Measurements from ENCODE around the gene IDI2. TPM values are rescaled to one million over a fixed set of nuclear protein-coding genes. Genes with fewer than 3 reads are reported as not detected.
A peak's percentile ranks its signal among the peaks of the same experiment; 100 is the strongest.

The IDI2 gene
- total RNA-seq, 1 donor from 2014 or later = not detected

DNA sequence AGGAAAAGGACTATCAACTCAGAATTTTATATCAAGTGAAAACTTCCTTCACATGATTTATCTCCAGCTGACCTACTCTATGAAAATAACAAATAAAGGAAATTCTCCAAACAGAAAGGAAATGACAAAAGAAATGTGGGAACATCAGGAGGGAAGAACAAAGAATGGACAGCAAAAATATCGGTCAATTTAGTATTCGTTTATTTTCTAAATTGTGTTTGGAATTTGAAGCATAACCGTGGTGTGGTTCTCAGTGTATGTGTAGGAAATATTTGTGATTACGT is 39.2 kb upstream of the IDI2 start:
- Mint-ChIP-seq H3K9me3 (no peaks in the 10 kb centered on the region), H3K36me3 (peaks cover 9% of the 10 kb centered on the region), H3K27ac (no peak overlapping the region), H3K27me3 (no peaks in the 10 kb centered on the region), H3K4me3 (no peak overlapping the region), H3K4me1 (ENCODE audit: unreplicated experiment) (peaks cover 12% of the 10 kb centered on the region)
- DNase-seq (ENCODE audit: extremely low spot score, unreplicated experiment) = no peak
- TF ChIP-seq, protein P1, sequence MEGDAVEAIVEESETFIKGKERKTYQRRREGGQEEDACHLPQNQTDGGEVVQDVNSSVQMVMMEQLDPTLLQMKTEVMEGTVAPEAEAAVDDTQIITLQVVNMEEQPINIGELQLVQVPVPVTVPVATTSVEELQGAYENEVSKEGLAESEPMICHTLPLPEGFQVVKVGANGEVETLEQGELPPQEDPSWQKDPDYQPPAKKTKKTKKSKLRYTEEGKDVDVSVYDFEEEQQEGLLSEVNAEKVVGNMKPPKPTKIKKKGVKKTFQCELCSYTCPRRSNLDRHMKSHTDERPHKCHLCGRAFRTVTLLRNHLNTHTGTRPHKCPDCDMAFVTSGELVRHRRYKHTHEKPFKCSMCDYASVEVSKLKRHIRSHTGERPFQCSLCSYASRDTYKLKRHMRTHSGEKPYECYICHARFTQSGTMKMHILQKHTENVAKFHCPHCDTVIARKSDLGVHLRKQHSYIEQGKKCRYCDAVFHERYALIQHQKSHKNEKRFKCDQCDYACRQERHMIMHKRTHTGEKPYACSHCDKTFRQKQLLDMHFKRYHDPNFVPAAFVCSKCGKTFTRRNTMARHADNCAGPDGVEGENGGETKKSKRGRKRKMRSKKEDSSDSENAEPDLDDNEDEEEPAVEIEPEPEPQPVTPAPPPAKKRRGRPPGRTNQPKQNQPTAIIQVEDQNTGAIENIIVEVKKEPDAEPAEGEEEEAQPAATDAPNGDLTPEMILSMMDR (conservative IDR thresholded peaks at IDR 0.05) = no peak

DNA sequence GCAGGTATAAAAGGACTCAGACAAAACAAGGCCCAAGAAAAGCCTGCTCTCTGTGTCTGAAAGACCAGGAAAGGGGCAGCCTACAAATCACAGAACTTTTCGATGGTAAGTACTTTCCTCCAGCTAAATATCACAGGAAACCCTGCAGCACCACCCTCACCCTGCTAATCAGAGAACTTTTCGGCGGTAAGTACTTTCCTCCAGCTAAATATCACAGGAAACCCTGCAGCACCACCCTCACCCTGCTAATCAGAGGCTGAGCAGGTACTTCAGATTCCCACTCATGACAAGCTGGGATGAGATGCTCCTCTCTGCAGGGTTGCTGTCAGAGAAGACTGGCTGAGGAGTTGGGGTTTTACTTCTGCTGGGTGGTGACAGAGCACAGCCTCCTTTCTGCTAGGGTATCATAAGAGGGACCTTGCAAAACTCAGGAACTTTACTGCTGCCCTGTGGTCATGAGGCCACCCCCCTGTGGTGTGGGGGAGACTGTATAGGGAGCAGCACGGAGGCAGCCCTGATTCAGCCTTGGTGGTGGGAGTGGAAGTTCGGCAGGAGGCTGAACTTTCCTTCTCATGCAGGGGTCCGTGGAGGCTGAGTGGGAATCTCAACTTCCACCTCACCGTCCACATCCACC is 37.7 kb upstream of the IDI2 start:
- no peak for DNase-seq (ENCODE audit: extremely low spot score, unreplicated experiment)
- Mint-ChIP-seq H3K27ac (no peak overlapping the region), H3K4me3 (no peak overlapping the region), H3K4me1 (ENCODE audit: unreplicated experiment) (peaks cover 13% of the 10 kb centered on the region), H3K27me3 (no peaks in the 10 kb centered on the region), H3K9me3 (no peaks in the 10 kb centered on the region), H3K36me3 (peaks cover 9% of the 10 kb centered on the region)
- TF ChIP-seq, protein P1 (conservative IDR thresholded peaks at IDR 0.05) = no peak

DNA sequence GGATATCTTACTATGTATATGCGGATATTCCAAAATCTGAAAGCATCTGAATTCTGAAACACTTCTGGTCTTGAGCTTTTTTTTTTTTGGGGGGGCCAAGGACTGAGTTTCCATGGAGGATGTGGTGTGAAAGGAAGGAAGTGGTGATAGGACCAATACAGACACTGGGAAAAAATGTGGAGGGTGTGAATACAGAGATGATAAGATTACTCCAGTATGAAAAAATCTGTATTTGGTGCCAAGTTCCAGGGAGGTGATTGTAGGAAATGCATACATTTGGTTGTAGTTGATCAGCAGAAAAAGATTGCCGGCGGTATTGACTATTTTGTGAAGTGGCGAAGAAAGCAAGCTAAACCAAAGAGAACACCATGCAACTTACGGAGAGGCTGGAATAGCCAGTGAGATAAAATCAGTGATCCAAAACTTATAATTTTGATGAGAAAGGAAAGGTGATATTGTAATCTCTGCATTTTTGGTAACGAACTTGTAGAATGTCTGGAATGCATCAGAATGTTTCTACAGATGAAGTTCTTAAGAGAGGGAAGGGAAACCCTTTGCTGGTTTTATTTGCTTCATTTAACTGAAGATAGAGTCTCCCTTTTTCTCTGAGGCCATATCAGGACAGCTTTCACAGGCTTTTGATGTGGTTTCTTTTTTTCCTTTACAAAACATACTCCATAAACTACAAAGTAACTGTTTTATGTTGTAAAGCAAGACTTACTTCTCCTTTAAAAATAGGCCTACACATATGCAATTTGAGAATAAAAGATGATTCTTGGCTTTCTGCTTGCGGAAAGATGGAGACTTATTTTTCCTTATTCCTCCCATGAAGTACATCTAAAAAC is 36.5 kb upstream of the IDI2 start:
- peaks cover 9% of the 10 kb centered on the region for H3K36me3 Mint-ChIP-seq
- H3K27me3 Mint-ChIP-seq = no peaks in the 10 kb centered on the region
- no peak overlapping the region for H3K4me3 Mint-ChIP-seq
- peaks cover 24% of the 10 kb centered on the region for H3K4me1 Mint-ChIP-seq (ENCODE audit: unreplicated experiment)
- no peak overlapping the region for H3K27ac Mint-ChIP-seq
- TF ChIP-seq, protein P1 (conservative IDR thresholded peaks at IDR 0.05) = no peak
- H3K9me3 Mint-ChIP-seq = no peaks in the 10 kb centered on the region
- no peak for DNase-seq (ENCODE audit: extremely low spot score, unreplicated experiment)

DNA sequence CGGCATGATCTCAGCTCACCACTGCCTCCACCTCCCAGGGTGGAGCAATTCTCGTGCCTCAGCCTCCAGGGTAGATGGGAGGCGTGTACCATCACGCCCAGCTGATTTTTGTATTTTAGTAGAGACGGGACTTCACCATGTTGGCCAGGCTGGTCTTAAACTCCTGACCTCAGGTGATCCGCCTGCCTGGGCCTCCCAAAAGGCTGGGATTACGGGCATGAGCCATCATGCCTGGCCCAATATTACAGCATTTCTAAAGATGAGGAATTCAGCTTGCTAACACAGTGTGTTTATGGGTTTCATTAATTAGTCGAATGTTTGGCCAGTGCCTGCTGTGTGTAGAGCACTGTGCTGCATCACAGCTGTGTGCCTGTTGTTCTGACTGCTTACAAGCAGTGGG is 34.2 kb upstream of the IDI2 start:
- DNase-seq (ENCODE audit: extremely low spot score, unreplicated experiment) = no peak
- H3K36me3 Mint-ChIP-seq = peaks cover 9% of the 10 kb centered on the region
- peaks cover 35% of the 10 kb centered on the region for H3K4me1 Mint-ChIP-seq (ENCODE audit: unreplicated experiment)
- H3K4me3 Mint-ChIP-seq = no peak overlapping the region
- TF ChIP-seq, protein P1 (conservative IDR thresholded peaks at IDR 0.05) = no peak
- H3K9me3 Mint-ChIP-seq = no peaks in the 10 kb centered on the region
- H3K27ac Mint-ChIP-seq = peak overlapping the region; percentile 21
- no peaks in the 10 kb centered on the region for H3K27me3 Mint-ChIP-seq

DNA sequence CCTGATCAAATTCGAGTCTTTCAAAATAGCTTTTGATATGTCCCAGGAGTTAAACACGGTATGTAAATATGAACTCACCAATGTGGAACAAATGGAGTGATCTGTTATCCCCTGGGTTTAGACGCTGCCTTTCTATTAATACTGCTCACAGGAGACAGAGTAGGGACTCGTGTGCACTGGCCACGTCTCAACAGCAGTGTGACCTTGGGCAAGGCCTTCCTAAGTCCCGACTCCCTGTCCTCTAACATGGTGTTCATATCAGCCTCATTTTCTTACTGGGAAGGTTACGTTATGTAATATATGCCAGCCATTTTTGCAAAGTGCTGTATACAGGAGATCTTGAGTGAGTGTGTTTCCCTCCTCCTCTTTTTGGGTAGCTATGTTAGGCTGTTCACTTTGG is 32.4 kb upstream of the IDI2 start:
- H3K4me3 Mint-ChIP-seq = peak overlapping the region; percentile 93
- H3K27me3 Mint-ChIP-seq = no peaks in the 10 kb centered on the region
- peaks cover 47% of the 10 kb centered on the region for H3K4me1 Mint-ChIP-seq (ENCODE audit: unreplicated experiment)
- DNase-seq (ENCODE audit: extremely low spot score, unreplicated experiment) = no peak
- no peaks in the 10 kb centered on the region for H3K9me3 Mint-ChIP-seq
- TF ChIP-seq, protein P1 (conservative IDR thresholded peaks at IDR 0.05) = no peak
- peaks cover 10% of the 10 kb centered on the region for H3K36me3 Mint-ChIP-seq
- H3K27ac Mint-ChIP-seq = peak overlapping the region; percentile 68

All from type B pancreatic cell (in vitro differentiated cells).